Superior temporal gyrus (tissue), 1 donor: ENCODE results near the gene PALLD.
"Not testable (repeated sequence)": the region's sequence is repeated elsewhere in the genome, so short reads cannot be mapped to it uniquely, and the experiment has no call there.

Experiments used
- DNase-seq: peaks from one replicate; pipeline ENCODE4 v3.0.0-alpha.2; 2016; ENCODE audit errors: extremely low spot score

The PALLD gene

DNA sequence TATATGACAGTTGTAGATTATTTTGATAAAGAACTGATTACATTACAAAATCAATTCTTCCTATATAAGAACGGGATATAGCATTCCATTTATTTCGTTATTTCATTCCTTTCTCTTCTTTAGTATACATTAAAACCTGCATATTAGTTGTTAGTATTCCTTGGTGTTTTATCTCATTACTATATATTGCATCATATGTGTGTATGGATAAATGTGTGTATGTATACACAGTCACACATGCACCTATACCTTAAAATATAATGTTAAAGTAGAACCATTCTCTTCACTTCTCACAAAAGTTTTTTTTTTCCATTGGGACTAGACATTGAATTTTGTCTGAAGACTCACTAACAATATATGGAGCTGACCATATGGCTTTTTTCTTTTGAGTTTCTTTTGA is 5.3 kb upstream of the PALLD start:
- no peak for DNase-seq

DNA sequence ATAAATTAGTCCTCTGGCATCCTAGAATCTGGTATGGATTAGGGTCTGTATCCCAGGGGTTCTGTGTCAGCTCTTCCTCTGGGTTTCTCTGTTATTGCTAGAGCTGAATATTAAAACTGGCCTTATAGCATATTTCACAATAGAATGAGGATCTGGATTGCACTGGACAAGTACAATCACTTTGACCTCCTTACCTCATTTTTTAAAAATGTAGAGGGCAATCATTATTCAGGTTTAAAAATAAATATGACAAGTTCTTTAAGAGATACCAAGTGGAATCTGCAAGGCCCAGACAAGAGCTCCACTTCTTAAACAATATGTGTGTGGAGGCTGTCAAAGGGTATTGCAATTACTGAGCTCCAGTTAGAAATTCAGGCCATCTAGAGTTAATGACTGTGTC is 1.4 kb downstream of the PALLD start:
- no peak for DNase-seq

DNA sequence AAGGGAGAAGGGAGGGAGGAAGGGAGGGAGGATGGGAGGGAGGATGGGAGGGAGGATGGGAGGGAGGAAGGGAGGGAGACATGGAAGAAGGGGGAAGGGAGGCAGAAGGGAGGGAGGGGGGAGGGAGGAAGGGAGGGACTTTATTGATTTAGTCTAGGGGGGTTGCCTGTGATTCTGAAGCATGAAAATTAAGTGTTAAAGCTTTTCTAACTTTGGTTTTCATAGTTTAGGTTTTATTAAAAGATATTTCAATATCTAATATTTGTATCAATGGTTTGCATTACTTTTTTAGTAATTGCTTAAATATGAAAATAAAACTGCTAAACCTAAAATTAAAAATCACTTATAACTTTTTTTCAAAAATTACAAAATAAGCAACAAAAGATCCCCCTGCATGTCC is 2.4 kb downstream of the PALLD start:
- no peak for DNase-seq

DNA sequence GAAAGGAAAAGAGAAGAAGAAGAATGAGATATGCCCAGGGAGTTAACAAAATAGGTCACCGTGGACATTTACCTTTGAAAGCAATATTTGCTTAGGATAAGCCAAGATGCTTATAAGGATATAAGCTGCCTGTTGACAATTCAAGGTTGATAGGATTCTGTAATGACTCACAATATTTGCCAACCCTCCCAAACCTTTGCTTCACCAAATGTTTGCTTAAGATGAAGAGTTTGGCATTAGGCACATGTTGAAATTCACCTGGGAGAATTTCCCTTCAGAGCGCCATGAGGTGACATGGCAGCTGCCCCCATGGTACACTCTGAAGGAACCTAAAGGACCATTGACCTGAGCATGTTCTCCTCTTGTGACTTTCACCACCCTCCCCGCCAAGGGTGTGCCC is 4.6 kb downstream of the PALLD start:
- DNase-seq = no peak

DNA sequence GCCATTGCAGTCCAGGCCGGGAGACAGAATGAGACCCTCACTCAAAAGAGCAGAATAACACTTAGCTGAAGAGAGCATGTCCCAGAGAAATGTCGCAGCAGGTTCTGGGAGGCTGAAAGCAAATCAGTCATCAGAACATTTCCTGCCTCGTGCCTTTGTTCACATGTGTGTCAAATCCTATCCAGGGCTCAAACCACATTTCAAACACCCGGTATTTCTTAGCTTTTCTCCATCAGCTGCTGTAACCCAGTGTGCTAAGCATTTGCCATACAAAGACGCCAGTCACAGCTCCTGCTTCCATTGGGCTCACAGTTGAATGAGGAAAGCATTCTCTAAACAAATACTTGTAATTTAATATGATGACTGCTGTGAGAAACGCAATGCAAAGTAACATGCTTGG is 6.0 kb downstream of the PALLD start:
- DNase-seq = no peak

DNA sequence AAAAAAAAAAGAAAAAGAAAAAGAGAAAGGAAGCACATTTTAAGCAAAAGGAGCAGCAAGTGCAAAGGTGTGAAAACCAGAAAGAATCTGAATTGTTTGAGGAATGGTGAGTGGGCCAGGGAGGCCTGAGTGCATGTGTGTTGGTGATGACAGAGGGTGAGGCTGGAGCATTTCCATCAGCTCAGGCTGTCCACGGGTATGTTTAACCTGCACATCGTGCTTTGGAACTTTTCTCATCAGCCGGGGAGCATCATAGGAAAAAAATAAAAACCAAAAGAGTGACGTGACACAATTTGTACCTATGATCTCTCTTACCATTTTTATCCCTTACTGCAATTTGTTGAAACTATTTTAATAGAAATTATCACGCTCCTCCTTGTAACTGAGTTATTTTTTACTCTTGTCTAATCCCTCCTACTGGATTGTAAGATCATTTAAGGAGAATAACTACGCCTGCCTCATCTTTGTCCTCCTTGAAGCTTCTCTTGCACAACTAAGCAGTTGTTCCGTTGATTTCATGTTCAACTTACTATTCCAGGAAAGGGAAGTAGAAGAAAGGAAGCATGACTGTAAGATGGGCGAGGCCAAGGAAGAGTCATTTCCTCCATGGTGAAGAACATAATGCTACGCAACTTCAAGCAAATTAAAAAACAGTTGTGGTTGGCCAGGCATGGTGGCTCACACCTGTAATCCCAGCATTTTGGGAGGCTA is 7.0 kb downstream of the PALLD start:
- DNase-seq = no peak

DNA sequence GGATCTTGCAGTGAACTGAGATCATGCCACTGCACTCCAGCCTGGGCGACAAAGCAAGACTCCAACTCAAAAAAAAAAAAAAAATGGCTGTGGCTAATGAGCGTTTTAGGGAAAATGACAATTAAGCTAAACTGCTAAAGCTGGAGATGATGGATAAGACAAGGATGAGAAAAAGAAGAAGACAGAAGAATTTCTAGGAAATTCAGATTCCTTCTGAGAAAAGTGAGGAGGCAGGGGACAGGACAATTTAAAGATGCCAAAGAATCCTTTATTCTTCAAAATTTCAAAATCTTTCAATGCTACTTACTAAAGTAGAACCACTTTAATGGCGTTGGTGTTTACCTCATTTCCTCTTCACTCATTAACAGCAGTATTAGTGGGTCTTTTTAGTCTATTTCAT is 7.7 kb downstream of the PALLD start:
- DNase-seq = no peak

DNA sequence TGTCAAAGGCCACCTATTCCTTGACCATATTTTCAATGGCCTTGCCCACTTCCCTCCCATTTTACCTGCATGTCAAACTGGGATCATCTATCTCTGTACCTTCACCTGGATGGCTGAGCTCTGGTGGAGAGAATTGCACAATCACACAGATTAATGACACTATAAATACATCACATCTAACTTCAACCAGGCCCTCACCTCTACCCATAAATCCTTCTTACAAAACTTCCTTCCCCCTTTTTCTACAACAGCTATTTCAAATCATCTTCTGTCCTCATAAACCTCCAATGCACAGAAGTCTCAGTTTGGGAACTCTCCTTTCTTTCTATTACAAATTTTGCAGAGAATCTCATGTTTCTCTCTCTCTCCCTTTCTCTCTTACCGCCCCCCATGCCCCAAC is 9.2 kb downstream of the PALLD start:
- DNase-seq = no peak

DNA sequence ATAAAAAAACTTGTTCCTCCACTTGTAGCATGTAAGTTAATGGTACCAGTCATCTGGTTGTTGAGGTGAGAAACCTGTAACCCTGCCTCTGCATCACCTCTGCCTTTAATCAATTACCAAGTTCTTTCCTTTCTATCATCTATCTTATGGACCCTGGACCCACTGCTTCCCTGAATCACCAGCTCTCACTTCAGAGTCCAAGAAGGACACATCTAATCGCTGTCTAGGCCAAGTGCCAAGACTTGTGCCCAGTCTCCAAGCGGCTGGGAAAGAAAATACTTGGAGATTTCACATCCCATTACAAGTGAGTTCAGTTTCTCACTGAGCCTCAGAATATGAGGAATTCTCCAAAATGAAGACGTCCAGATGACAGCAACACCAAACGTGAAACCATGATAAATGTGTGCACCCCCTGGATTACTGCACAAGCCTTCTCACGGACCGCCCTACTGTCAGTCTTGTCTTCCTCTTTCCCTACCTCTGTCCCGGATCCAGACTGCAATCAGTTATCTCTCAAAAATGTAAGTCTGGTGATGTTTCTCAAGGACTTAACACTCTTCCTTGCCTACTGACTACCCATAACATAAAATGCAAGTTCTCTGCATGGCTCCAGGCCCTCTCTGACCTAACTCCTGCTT is 10.4 kb downstream of the PALLD start:
- DNase-seq = no peak

DNA sequence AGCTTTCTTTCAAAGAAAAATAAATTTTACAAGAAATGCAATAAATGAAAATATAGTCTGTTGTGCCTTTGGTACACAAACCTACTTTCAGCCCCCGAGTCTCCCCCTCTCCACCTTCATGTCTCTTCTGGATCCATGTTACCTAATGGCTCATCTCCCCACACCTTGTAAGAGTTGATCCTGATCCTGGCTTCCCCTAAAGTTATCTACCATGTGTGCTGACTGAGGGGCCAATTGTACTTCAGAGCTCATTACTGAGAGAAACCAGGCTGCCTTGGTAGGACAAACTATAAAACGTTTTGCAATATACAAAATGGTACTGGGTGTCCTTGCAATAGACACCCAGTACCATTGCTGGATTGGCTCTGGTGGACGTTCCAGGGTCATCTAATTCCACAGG is 11.8 kb downstream of the PALLD start:
- no peak for DNase-seq

DNA sequence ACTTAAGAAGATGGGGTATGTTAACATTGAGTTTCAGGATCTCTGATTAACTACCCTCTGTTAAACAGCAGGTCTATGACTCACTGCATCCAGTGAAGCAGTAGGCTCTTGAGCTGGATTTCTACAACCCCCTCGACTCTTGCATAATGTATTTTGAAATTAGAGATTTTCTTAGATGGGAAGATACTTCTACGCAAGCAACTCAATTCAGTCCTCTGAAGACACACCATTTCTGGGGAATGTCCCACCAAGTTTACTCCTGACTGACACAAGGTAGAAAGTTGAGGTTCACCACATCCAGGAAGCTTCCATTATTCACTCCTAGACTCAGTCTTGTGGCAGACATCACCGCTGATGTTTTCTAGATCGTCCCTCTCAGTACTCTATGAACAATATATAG is 12.9 kb downstream of the PALLD start:
- no peak for DNase-seq

DNA sequence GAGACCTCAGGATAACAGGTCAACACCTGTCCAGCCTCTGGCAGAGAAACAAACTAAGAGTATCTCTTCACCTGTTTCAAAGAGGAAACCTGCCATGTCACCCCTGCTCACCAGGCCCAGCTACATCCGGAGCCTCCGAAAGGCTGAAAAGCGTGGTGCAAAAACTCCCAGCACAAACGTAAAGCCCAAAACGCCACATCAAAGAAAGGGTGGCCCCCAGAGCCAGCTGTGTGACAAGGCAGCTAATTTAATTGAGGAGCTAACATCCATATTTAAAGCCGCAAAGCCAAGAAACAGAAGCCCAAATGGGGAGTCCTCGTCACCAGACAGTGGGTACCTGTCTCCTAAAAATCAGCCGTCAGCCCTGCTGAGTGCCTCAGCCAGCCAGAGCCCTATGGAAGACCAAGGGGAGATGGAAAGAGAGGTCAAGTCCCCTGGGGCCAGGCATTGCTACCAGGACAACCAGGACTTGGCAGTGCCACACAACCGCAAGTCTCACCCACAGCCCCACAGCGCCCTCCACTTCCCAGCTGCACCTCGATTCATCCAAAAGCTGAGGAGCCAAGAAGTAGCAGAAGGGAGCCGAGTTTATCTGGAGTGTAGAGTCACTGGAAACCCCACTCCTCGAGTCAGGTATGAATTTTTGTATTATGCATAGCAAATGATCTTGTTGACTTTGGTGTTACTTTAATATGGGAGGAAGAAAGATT is 15.1 kb downstream of the PALLD start:
- DNase-seq = no peak

DNA sequence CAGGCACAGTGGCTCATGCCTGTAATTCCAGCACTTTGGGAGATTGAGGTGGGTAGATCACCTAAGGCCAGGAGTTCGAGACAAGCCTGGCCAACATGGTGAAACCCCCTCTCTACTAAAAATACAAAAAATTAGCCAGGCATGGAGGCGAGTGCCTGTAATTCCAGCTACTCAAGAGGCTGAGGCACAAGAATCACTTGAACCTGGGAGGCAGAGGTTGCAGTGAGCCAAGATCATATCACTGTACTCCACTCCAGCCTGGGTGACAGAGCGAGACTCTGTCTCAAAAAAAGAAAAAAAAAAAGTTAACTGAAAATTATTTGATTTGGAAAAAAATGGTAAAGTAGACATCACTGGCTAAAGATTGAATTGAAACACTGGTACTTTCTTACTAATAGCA is 17.0 kb downstream of the PALLD start:
- DNase-seq = not testable (repeated sequence)

DNA sequence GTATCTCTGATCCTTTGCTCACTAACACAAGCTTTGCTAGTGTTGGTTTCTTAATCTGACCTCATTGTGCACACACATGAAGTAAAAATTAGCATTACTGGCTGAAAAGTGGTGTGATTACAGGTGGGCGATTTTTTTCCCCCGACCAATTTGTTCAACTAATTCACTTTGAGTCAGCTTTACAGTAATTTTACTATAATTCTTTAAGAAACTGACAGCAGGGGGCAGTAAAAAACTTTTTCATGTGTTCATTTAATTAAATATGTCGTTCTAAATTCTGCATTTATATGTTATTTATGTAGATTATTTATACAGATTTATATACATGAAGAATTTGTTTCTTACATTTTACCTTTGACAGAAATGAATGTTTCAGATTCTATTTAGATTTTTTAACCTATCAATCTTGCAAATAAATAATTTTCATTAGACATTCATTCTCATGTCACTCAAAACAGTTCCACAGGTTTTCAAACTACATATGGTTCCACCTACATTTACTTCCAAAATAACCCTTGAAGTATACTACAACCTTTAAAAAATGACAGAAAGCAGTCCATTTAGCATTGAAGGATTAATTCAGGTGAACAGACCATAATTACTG is 17.5 kb downstream of the PALLD start:
- DNase-seq = peak; percentile 68

DNA sequence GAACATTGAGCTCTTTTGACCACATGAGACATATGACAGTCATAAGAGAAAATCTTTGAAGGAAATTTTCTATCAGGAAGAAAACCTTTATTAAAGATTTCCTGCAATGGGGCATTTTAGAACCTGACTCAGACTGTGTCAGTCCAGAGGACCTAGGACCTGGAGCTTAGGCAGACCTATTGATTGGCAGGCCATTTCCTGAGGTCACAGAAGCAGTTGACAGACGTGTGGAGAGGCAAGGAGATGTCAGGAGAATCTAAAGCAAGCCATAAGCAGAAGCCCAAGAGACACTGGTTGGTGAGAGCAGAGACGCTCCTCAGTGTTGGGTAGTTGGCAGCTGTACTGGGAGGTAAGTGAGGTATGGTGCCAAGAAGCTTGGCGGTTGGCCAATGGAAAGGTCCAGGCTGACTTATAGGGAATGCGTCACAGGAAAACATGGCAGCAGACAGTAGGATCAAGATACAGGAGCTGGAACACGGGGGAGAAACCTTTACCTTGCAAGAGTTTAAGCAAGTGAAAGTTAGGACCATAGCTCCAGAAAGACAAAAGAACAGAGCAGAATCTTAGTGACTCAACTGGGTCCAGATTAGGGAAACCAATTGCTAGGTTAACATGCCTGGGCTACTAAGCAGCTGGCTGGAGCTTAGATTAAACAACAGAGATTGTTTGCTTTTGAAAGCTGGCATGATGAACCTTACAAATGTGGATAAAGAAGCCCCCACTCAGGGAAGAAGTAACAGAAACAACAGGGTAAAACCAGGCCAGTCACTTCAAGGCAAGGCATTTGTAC is 18.6 kb downstream of the PALLD start:
- DNase-seq = no peak

DNA sequence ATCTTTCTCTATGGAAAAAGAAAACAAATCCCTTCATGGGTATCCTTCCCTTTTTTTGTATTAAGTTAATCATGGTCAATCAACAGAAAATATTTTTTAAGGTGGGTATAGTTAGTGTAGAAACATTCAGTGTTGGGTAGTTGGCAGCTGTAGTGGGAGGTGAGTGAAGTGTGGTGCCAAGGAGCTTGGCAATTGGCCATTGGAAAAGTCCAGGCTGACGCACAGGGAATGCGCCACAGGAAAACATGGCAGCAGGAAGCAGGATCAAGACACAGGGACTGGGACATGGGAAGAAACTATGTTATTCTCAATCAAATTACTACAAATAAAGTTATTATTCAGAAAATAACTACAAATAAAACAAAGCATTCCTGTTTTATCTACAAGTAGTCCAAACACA is 20.0 kb downstream of the PALLD start:
- DNase-seq = no peak

DNA sequence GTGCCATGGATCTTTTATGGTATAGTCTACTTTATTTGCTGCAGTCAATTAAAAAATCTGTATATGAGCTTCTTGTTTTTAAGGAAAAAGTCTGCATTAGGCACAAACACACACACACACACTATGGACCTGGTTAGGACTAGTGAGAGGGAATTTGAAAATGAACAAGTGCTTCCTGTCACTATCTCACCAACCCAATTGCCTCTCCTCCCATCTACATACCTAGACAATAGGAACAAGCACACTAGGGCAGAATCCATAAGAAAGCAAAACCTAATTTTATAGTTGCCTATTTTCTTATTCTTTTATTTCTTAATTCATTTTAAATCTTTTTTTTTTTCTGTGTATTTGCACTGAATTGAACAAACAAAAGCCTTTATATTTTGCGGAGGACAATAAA is 22.7 kb downstream of the PALLD start:
- DNase-seq = no peak

DNA sequence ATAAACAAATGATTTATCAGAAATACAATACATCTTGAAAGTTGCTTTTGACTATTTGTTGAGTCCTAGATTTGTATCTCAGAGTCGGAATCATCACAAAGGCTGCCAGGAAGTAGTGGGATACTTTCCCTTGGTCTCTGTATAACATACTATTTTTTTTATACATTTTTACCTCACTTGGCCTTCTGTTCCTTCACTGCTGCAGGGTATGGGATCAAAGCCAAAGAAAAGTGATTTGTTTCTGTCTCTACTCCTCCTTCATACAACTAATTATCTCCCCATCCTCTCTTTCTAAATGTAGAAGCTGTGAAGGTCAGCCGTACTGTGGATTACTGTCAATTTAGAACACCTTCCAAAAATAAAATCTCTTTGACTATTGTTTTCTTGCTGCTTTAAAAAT is 24.9 kb downstream of the PALLD start:
- DNase-seq = no peak

DNA sequence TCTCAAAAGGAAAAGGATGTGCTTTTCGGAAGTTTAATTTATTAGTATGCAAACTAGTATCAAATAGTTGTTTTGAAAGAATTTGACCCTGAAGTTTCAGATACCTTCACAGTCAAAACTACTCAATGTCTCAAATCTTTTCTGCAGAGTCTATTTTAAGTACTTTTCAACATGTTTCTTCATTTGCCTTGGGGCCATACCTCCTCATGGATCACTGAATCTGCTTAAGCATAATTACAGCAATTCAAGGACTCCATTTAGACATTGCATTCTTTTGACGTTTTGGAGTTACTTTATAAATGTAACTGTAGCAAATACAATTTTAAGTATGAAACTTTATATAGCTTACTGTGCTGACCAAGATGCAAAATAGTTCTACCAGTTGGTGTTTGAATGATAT is 25.5 kb downstream of the PALLD start:
- DNase-seq = no peak

DNA sequence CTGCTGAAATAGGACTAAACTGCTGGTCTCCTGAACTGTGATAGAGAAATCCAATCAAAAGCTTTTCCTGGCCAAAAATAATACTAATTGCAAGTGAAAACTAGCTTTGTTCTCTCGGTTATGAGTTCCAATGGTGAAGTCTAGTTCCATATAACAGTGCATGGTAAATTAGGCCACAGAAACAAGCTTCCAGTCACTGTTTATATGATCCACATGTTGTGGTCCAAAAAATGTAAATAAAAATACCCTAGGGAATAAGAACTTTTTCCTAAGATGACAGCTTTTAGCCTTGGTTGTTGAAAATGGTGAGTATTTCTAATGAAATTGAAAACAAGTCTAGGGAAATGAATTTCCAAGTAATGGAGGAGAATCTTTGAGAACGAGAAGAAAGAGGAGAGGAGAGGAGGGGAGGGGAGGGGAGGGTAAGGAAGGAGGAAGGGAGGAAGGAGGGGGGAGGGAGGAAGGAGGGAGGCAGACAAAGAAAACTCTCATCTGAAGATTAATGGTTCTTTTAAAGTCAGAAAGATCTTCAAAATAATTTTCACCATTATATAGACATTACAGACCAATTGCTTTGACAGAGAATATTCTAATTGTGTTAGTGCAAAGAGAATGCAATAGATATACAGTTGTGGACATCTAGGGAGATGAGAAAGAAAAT is 26.1 kb downstream of the PALLD start:
- no peak for DNase-seq

DNA sequence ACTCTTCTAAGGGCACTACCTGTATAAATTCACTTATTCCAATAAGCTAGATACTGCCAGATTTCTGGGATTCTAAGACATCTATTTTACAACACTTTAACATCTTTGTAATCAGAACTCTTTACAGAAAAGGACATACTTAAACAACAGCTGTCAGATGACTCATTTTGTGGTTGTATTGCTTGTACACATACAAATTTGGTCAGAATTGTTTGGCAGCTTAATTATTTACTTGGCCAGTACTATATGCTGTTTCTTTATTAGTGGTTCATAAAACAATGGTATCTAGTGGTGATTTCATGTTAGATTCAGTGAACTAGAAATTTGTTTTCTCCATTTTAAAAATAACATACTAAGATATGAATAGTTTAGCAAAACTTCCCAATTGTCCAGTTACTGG is 27.2 kb downstream of the PALLD start:
- no peak for DNase-seq

DNA sequence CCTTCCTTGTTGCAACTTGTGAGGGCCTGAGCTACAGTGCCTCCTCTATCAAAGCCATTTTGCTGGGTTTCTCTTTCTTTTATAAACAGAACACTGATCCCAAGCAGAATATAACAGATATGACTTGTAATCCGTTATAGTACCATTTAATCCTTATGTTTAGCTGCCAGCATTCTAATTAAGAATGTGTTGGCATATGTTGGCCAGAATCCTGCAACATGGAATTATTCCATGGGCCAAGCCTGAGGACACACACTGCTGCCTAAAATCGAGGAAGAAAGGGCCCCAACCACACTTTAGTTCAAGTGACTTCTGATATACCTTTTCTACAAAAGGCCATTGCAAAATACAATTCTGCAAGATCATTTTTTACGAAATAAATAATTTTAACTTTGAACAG is 28.0 kb downstream of the PALLD start:
- DNase-seq = no peak
